HG03575 (cell line): Measurements from ENCODE around the gene DERA.
"Not testable (repeated sequence)": the region's sequence is repeated elsewhere in the genome, so short reads cannot be mapped to it uniquely, and the experiment has no call there.

Source experiments
- ATAC-seq: cut with Tn5 transposase; IDR thresholded peaks from one replicate; pipeline ENCODE4 v1.9.1; 2021; ENCODE audit not compliant: unreplicated experiment, insufficient number of reproducible peaks, low FRiP score; ENCODE audit errors: extremely low read depth

DERA gene

GRCh38 chr12:15955281-15955680, 44.1 kb downstream of the DERA start:
- ATAC-seq, result no peak

GRCh38 chr12:15956010-15956409, 44.9 kb downstream of the DERA start:
- no peak for ATAC-seq

- ATAC-seq, result no peak
Measured at GRCh38 chr12:15956413-15957185, 45.5 kb downstream of the DERA start.

- no peak for ATAC-seq
Measured at GRCh38 chr12:15962760-15963159, 51.6 kb downstream of the DERA start.

GRCh38 chr12:15963271-15963670, 52.1 kb downstream of the DERA start:
- no peak for ATAC-seq

GRCh38 chr12:15966426-15966825, 55.3 kb downstream of the DERA start:
- ATAC-seq, result no peak

- ATAC-seq, result not testable (repeated sequence)
Measured at GRCh38 chr12:15967053-15967452, 55.9 kb downstream of the DERA start.

GRCh38 chr12:15971211-15971610, 60.1 kb downstream of the DERA start:
- no peak for ATAC-seq

GRCh38 chr12:15972894-15973293, 61.8 kb downstream of the DERA start:
- ATAC-seq, result no peak

- no peak for ATAC-seq
Measured at GRCh38 chr12:15977999-15978951, 67.1 kb downstream of the DERA start.

GRCh38 chr12:15979096-15980092, 68.3 kb downstream of the DERA start:
- ATAC-seq, result no peak

- ATAC-seq, result no peak
Measured at GRCh38 chr12:15982071-15982470, 70.9 kb downstream of the DERA start.

- no peak for ATAC-seq
Measured at GRCh38 chr12:15982471-15982870, 71.3 kb downstream of the DERA start.

GRCh38 chr12:15982921-15983320, 71.8 kb downstream of the DERA start:
- no peak for ATAC-seq

- no peak for ATAC-seq
Measured at GRCh38 chr12:15984097-15984800, 73.1 kb downstream of the DERA start.

GRCh38 chr12:15984963-15985362, 73.8 kb downstream of the DERA start:
- no peak for ATAC-seq

- ATAC-seq, result no peak
Measured at GRCh38 chr12:15987696-15988095, 76.6 kb downstream of the DERA start.

- no peak for ATAC-seq
Measured at GRCh38 chr12:15988983-15989755, 78.0 kb downstream of the DERA start.
